Mesendoderm (in vitro differentiated cells): ENCODE results near the gene CENPP.
A peak's percentile ranks its signal among the peaks of the same experiment; 100 is the strongest.

Source experiments
- DNase-seq: peaks from one replicate; pipeline ENCODE4 v3.0.0; 2013
- H2AK5ac ChIP-seq: 2 replicates; pipeline ENCODE4 v1.6.1; 2013; ENCODE audit warnings: low read length, inconsistent platforms
- H2BK120ac ChIP-seq: 2 replicates; pipeline ENCODE4 v1.6.1; 2013; ENCODE audit warnings: low read depth, mild to moderate bottlenecking, low read length, moderate library complexity, mixed read lengths
- H2BK15ac ChIP-seq: replicated peaks from 2 replicates; pipeline ENCODE4 v1.6.1; 2013; ENCODE audit warnings: low read depth, mild to moderate bottlenecking, moderate library complexity
- H2BK5ac ChIP-seq: 2 replicates; pipeline ENCODE4 v1.6.1; 2013; ENCODE audit warnings: low read length, inconsistent platforms
- H3K18ac ChIP-seq: 2 replicates; pipeline ENCODE4 v1.6.1; 2013; ENCODE audit warnings: mild to moderate bottlenecking, low read length, mixed read lengths
- H3K23ac ChIP-seq: one replicate; pipeline ENCODE4 v1.6.1; 2013; ENCODE audit warnings: low read length
- H3K27ac ChIP-seq: 2 replicates; pipeline ENCODE4 v1.5.1; 2013; ENCODE audit warnings: low read depth, mild to moderate bottlenecking, inconsistent platforms, low read length, moderate library complexity
- H3K27me3 ChIP-seq: 2 replicates; pipeline ENCODE4 v1.6.1; 2013; ENCODE audit warnings: low read length, control low read depth, mild to moderate bottlenecking, inconsistent platforms; ENCODE audit not compliant: insufficient read depth, poor library complexity
- H3K36me3 ChIP-seq: 2 replicates; pipeline ENCODE4 v1.6.1; 2013; ENCODE audit warnings: low read length, inconsistent platforms; ENCODE audit not compliant: control insufficient read depth, insufficient read depth
- H3K4ac ChIP-seq: one replicate; pipeline ENCODE4 v1.6.1; 2013; ENCODE audit warnings: low read depth, mild to moderate bottlenecking, low read length, moderate library complexity
- H3K4me1 ChIP-seq: 2 replicates; pipeline ENCODE4 v1.6.1; 2013; ENCODE audit warnings: low read depth, low read length, inconsistent platforms; ENCODE audit not compliant: control insufficient read depth
- H3K4me2 ChIP-seq: 2 replicates; pipeline ENCODE4 v1.6.1; 2013; ENCODE audit warnings: low read length
- H3K4me3 ChIP-seq: 2 replicates; pipeline ENCODE4 v1.5.1; 2013; ENCODE audit warnings: mild to moderate bottlenecking, low read length
- H3K56ac ChIP-seq: one replicate; pipeline ENCODE4 v1.6.1; 2013; ENCODE audit warnings: low read length
- H3K79me1 ChIP-seq: 2 replicates; pipeline ENCODE4 v1.6.1; 2013; ENCODE audit warnings: low read length, inconsistent platforms
- H3K79me2 ChIP-seq: 2 replicates; pipeline ENCODE4 v1.6.1; 2013; ENCODE audit warnings: mild to moderate bottlenecking, low read length; ENCODE audit not compliant: control insufficient read depth, insufficient read depth
- H3K9ac ChIP-seq: 2 replicates; pipeline ENCODE4 v1.6.1; 2013; ENCODE audit warnings: low read length, inconsistent platforms
- H4K5ac ChIP-seq: one replicate; pipeline ENCODE4 v1.6.1; 2013; ENCODE audit warnings: low read length
- H4K8ac ChIP-seq: one replicate; pipeline ENCODE4 v1.6.1; 2013; ENCODE audit warnings: low read depth, mild to moderate bottlenecking, control low read depth, low read length, moderate library complexity
- WGBS: extraction: QIAGEN DNeasy Blood & Tissue Kit; methylation state at CpG from one replicate; pipeline ENCODE4 v1.1.7; 2013; ENCODE audit warnings: low lambda C conversion rate, missing lambda C conversion rate; ENCODE audit not compliant: insufficient coverage; ENCODE audit errors: extremely low coverage; 5-methylcytosine and 5-hydroxymethylcytosine counted together

CENPP gene

GRCh38 chr9:92476962-92477361 is 151.2 kb downstream of the CENPP start:
- no CpG with 5 or more reads among the region's 1 CpG for whole genome bisulfite sequencing
- Histone ChIP-seq H3K36me3 (no peaks in the 10 kb centered on the region), H3K27ac (no peak overlapping the region), H3K4ac (no peak overlapping the region), H2BK5ac (no peak overlapping the region), H3K18ac (no peak overlapping the region), H2BK120ac (no peak overlapping the region), H3K4me2 (no peak overlapping the region), H4K8ac (no peak overlapping the region), H3K4me1 (no peaks in the 10 kb centered on the region), H3K23ac (no peak overlapping the region), H3K56ac (no peak overlapping the region), H3K79me2 (no peaks in the 10 kb centered on the region), H3K4me3 (no peak overlapping the region), H3K79me1 (no peaks in the 10 kb centered on the region), H3K9ac (no peak overlapping the region), H3K27me3 (no peaks in the 10 kb centered on the region), H2AK5ac (no peak overlapping the region), H4K5ac (no peak overlapping the region), H2BK15ac (no peak overlapping the region)
- DNase-seq: no peak

GRCh38 chr9:92478783-92479182 is 153.0 kb downstream of the CENPP start:
- no peak overlapping the region for H2BK5ac ChIP-seq
- DNase-seq: no peak
- H3K79me1 ChIP-seq: no peaks in the 10 kb centered on the region
- H3K4me1 ChIP-seq: no peaks in the 10 kb centered on the region
- H4K5ac ChIP-seq: no peak overlapping the region
- no peak overlapping the region for H3K23ac ChIP-seq
- H3K4ac ChIP-seq: no peak overlapping the region
- no peak overlapping the region for H3K4me3 ChIP-seq
- H3K36me3 ChIP-seq: no peaks in the 10 kb centered on the region
- H2BK15ac ChIP-seq: no peak overlapping the region
- no peaks in the 10 kb centered on the region for H3K27me3 ChIP-seq
- H3K56ac ChIP-seq: no peak overlapping the region
- H3K18ac ChIP-seq: no peak overlapping the region
- no CpG with 5 or more reads among the region's 7 CpGs for WGBS
- H2BK120ac ChIP-seq: no peak overlapping the region
- no peak overlapping the region for H3K27ac ChIP-seq
- H2AK5ac ChIP-seq: no peak overlapping the region
- no peak overlapping the region for H4K8ac ChIP-seq
- no peak overlapping the region for H3K9ac ChIP-seq
- no peaks in the 10 kb centered on the region for H3K79me2 ChIP-seq
- H3K4me2 ChIP-seq: no peak overlapping the region

GRCh38 chr9:92479346-92479745 is 153.6 kb downstream of the CENPP start:
- H3K79me2 ChIP-seq: no peaks in the 10 kb centered on the region
- no peaks in the 10 kb centered on the region for H3K36me3 ChIP-seq
- no peaks in the 10 kb centered on the region for H3K79me1 ChIP-seq
- no peak overlapping the region for H3K4ac ChIP-seq
- H2BK5ac ChIP-seq: no peak overlapping the region
- no peaks in the 10 kb centered on the region for H3K4me1 ChIP-seq
- H3K4me2 ChIP-seq: no peak overlapping the region
- H4K8ac ChIP-seq: no peak overlapping the region
- H4K5ac ChIP-seq: no peak overlapping the region
- H3K23ac ChIP-seq: no peak overlapping the region
- H3K9ac ChIP-seq: no peak overlapping the region
- H2AK5ac ChIP-seq: no peak overlapping the region
- H2BK120ac ChIP-seq: no peak overlapping the region
- H3K4me3 ChIP-seq: no peak overlapping the region
- H3K27ac ChIP-seq: no peak overlapping the region
- no peak overlapping the region for H3K56ac ChIP-seq
- no peak overlapping the region for H3K18ac ChIP-seq
- H3K27me3 ChIP-seq: no peaks in the 10 kb centered on the region
- no peak for DNase-seq
- H2BK15ac ChIP-seq: no peak overlapping the region

- Histone ChIP-seq H3K27me3 (no peaks in the 10 kb centered on the region), H3K18ac (no peak overlapping the region), H4K5ac (no peak overlapping the region), H3K56ac (no peak overlapping the region), H2AK5ac (no peak overlapping the region), H2BK15ac (no peak overlapping the region), H4K8ac (no peak overlapping the region), H3K9ac (no peak overlapping the region), H2BK120ac (no peak overlapping the region), H3K4me2 (no peak overlapping the region), H3K4me3 (no peak overlapping the region), H3K27ac (no peak overlapping the region), H3K4ac (no peak overlapping the region), H3K79me2 (no peaks in the 10 kb centered on the region), H3K23ac (no peak overlapping the region), H3K79me1 (no peaks in the 10 kb centered on the region), H3K4me1 (no peaks in the 10 kb centered on the region), H2BK5ac (no peak overlapping the region), H3K36me3 (no peaks in the 10 kb centered on the region)
- no CpG with 5 or more reads among the region's 2 CpGs for WGBS
- no peak for DNase-seq
These were observed 154.6 kb downstream of the CENPP start for GRCh38 chr9:92480291-92480771.

DNA sequence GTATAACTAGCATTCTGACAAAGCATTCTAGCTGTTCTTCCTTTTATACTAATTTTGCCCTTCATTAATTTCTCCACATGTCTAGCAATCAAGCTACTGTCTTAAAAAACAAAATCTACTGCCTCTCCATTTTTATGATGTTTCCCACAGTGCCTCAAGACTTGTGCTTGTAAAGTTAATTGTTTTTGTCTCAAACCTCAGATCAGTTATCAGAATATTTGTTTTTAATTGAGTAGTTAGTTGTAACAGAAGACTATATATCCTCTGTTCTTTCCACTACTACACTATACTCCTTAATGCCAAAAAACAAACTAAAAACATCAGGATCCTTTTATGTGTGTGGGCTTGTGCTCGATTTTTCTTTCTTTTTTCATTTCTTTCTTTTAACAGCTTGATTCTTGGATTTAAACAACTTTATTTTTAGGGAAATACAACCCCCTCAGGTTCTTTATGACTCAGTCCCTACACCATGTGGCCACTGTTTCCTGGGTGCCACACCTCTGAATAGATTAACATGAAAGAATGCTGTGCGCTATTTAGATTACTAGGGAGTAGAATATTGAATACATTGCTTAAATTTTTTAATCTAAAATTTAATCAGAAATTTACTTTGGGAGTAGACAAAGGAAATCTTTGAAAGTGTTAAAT is 155.4 kb downstream of the CENPP start:
- Histone ChIP-seq H3K4me3 (no peak overlapping the region), H2AK5ac (no peak overlapping the region), H3K27me3 (no peaks in the 10 kb centered on the region), H3K4me1 (no peaks in the 10 kb centered on the region), H4K8ac (no peak overlapping the region), H3K56ac (no peak overlapping the region), H3K4ac (no peak overlapping the region), H3K36me3 (no peaks in the 10 kb centered on the region), H2BK15ac (no peak overlapping the region), H3K79me1 (no peaks in the 10 kb centered on the region), H2BK5ac (no peak overlapping the region), H3K9ac (no peak overlapping the region), H3K79me2 (no peaks in the 10 kb centered on the region), H2BK120ac (no peak overlapping the region), H3K27ac (no peak overlapping the region), H3K23ac (no peak overlapping the region), H3K18ac (no peak overlapping the region), H3K4me2 (no peak overlapping the region), H4K5ac (no peak overlapping the region)
- peak; percentile 22 for DNase-seq
- no CpG with 5 or more reads among the region's 2 CpGs for WGBS

- Histone ChIP-seq H2BK5ac (no peak within 1 kb of the TSS), H2AK5ac (no peak within 1 kb of the TSS), H2BK120ac (no peak within 1 kb of the TSS), H3K23ac (no peak within 1 kb of the TSS), H3K18ac (no peak within 1 kb of the TSS), H3K4ac (no peak within 1 kb of the TSS), H3K56ac (no peak within 1 kb of the TSS), H3K4me2 (no peak within 1 kb of the TSS), H4K5ac (no peak within 1 kb of the TSS), H3K79me1 (no peaks in the 10 kb centered on the region), H3K27ac (no peak within 1 kb of the TSS), H3K79me2 (no peaks in the 10 kb centered on the region), H3K4me3 (no peak within 1 kb of the TSS), H2BK15ac (no peak within 1 kb of the TSS), H3K36me3 (no peaks in the 10 kb centered on the region), H4K8ac (no peak within 1 kb of the TSS), H3K4me1 (no peaks in the 10 kb centered on the region), H3K9ac (no peak within 1 kb of the TSS), H3K27me3 (no peaks in the 10 kb centered on the region)
- DNase-seq: no peak
- no CpG with 5 or more reads among the region's 3 CpGs for WGBS
These were observed 156.6 kb downstream of the CENPP start, which contains the start of gene ASPN for GRCh38 chr9:92482329-92482728. Gene ASPN, minus strand, starts transcription at chr9:92482506.
